Right ventricle myocardium superior (tissue), 1 donor: ENCODE measurements around the gene SH3BP1. TPM values are rescaled to one million over a fixed set of nuclear protein-coding genes. Genes with fewer than 3 reads are reported as not detected.
"Not testable (repeated sequence)": the region's sequence is repeated elsewhere in the genome, so short reads cannot be mapped to it uniquely, and the experiment has no call there.

Experiments
- ATAC-seq: fragments of 200-7000 bp; cut with Tn5 transposase; one replicate; pipeline ENCODE4 v1.9.1; 2020; ENCODE audit warnings: mild to moderate bottlenecking; ENCODE audit not compliant: poor library complexity
- DNase-seq: peaks from one replicate; pipeline ENCODE4 v3.0.0-alpha.2; 2020
- intact Hi-C: fragments of 100-400 bp; cut with DNase I; formaldehyde crosslinking; loops from one replicate; pipeline ENCODE4 v1.11.2; 2022
- long read RNA-seq: library from polyadenylated mRNA; unstranded; transcript quantifications from one replicate; pipeline ENCODE4 v2.0.0, GENCODE V29; 2021
- total RNA-seq: library from RNA; stranded (reverse); fragmentation: NEBNext Ultra II Directional; extraction: Animal tissue kit (Norgen Biotek cat#: 25700); gene quantifications from one replicate; pipeline ENCODE4 v1.2.1, GENCODE V29; 2021
- donor health status: DM: no; HTN: yes; CAD: no; lungs with severe emphysema.

SH3BP1 gene, protein sequence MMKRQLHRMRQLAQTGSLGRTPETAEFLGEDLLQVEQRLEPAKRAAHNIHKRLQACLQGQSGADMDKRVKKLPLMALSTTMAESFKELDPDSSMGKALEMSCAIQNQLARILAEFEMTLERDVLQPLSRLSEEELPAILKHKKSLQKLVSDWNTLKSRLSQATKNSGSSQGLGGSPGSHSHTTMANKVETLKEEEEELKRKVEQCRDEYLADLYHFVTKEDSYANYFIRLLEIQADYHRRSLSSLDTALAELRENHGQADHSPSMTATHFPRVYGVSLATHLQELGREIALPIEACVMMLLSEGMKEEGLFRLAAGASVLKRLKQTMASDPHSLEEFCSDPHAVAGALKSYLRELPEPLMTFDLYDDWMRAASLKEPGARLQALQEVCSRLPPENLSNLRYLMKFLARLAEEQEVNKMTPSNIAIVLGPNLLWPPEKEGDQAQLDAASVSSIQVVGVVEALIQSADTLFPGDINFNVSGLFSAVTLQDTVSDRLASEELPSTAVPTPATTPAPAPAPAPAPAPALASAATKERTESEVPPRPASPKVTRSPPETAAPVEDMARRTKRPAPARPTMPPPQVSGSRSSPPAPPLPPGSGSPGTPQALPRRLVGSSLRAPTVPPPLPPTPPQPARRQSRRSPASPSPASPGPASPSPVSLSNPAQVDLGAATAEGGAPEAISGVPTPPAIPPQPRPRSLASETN
- 1.9 TPM for total RNA-seq
- long read RNA-seq: 0 reads

DNA sequence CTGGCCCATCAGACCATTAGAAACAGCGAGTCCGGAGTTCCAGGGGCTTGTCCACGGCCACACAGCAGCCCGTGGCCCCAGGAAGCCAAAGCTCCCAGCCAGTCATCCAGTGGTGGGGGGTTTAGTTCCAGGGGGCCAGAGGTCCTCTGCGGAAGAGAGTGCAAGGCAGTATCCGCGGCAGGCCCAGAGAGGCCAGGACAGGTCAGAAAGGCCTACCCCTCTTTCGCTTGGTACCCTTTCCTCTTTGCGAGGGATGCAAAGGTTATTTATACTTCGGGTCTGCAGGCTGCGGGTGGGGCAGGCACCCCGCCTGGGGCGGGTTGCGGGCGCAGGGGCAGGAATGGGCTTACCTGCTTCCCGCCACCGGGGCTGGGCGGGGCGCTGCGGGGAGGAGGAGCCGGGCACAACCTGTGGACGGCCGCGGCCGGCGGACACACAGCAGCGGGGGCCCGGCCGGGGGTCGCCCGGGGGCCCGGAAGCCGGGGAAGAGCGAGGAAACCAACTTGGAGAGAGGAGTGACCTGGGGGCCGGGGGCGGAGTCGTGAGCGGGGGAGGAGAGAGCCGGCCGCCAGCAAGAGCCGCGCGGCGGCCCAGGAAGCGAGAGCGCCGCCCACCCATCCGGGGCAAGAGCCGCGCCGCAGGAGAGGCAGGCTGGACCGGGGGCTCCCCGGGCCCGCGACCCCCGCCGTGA is at the start of gene SH3BP1:
SH3BP1 (plus strand) TSS at position 600 of the 691 bp plus-strand sequence. CDS start 119 bp downstream, outside the sequence.
- DNase-seq (peak; percentile 80), ATAC-seq (peak; percentile 45)
- intact Hi-C loops: no loop called here

DNA sequence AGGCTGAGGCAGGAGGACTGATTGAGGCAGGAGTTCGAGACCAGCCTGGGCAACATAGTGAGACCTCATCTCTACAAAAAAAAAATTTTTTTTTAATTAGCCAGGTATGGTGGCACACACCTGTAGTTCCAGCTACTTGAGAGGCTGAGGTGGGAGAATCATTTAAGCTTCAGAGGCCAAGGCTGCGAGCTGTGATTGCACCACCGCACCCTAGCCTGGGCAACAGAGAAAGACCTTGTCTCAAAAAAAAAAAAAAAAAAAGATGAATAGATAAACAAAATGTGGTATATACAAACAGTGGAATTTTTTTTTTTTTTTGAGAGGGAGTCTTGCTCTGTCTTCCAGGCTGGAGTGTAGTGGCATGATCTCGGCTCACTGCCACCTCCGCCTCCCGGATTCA is 48.4 kb upstream of the SH3BP1 start:
- intact Hi-C loops, ATAC-seq, DNase-seq: not testable (repeated sequence)

DNA sequence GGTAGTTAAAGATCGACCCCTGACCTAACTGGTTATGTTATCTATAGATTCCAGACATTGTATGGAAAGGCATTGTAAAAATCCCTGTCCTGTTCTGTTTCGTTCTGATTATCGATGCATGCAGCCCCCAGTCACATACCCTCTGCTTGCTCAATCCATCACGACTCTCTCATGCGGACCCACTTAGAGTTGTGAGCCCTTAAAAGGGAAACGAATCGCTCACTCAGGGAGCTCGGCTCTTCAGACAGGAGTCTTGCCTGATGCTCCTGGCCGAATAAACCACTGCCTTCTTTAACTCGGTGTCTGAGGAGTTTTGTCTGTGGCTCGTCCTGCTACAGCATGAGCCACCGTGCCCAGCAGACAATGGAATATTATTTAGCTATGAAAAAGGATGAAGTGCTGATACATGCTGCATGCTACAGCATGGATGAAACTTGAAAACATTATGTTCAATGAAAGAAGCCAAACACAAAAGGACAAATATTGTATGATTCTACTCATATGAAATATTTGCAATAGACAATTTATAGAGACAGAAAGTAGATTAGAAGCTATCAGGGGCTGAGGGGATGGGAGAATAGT is 47.6 kb upstream of the SH3BP1 start:
- no peak for ATAC-seq
- intact Hi-C loops: loop anchor here (2.0 kb wide), 1 partner anchor 53 kb away; no protein-coding TSS in a partner anchor
- no peak for DNase-seq

DNA sequence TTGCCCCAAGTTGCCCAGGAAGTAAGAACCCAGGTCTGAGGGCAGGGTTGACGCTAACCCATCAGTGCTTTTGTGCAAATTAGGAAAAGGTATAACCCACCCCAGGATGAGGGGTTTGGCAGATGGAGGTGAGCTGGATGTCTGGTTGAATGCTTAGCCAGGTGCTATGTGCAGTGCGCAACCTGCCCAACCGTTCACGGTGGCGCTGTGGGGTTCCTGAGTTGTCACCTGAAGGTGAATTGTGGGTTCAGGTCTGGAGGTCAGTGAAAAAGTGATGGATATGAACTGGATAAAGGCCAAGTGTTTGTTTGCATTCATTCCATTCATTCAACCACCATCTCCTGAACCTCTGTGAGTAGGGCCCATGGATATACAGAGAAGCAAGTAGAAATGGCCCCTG is 45.2 kb upstream of the SH3BP1 start:
- ATAC-seq: no peak
- no peak for DNase-seq
- intact Hi-C loops: no loop called here

DNA sequence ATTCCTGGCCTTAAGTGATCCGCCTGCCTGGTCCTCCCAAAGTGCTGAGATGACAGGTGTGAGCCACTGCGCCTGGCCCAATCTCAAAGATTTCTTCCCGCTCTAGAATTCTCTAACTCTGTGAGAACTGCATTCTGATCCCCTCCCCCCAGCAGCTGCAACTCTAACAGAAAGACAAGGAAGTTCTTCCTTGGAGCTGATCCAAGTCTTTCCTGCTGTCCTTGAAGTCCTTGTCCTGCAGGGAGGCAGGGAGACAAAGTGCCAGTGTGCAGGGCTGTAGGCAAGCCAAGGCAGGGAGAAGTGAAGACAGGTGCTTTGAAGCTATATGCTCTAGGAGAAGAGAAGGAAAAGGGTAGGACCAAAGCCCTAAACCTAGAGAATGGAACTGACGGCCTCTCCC is 40.3 kb upstream of the SH3BP1 start:
- DNase-seq: no peak
- peak; percentile 43 for ATAC-seq
- intact Hi-C loops: no loop called here

DNA sequence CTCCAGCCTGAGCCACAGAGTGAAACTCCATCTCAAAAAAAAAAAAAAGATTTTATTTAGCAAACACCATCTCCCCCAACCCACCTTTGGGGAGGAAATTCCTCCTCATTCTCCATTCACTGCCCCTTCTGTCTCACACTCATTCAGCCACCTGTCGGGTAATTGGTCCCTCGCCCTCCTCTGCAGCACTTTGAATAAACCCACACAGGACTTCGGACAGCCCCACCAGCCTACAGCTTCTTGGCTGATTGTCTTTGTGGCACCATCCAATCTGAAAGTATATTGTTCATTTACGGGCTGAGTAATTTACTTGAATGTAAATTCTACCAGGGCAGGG is 38.3 kb upstream of the SH3BP1 start:
- ATAC-seq (no peak), DNase-seq (no peak)
- intact Hi-C loops: no loop called here

DNA sequence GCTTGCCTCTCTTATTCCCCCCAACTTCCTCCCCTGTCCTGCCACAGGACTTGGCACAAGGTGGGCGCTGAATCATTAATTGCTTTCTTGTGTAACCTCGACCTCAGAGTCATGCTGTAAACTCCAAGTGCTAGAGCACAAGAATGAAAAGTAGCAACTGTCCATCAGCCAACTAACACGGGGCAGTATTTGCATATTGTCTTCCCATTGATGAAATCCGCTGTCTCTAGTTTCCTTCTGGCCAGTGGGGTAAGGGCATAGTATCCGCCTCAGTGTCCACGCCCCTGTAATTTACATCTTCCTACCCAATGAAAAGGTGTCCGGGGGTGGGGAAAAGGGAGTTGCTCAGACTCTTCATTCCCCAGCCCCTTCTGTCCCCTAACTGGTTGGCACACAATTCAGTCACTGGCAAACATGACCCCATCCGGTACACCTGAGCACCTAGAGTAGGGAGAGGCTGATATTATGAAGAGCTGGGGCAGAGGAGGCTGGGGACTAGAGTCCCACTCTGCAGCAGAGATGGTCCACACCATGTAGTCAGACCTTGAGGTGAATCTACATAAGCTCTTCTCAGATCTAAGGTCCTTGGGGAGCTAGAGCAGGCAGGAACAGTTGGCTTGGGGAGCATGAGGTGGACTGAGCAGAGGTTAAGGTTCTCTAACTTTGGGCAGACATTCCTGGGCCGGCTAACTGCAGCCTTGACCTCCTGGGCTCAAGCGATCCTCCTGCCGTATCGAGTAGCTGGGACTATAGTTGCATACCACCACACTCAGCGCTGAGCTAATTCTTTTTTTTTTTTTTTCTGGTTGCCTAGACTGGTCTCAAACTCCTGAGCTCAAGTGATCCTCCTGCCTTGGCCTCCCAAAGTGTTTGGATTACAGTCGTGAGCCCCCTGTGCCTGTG is 37.7 kb upstream of the SH3BP1 start:
- ATAC-seq (peak; percentile 44), DNase-seq (no peak)
- intact Hi-C loops: no loop called here

DNA sequence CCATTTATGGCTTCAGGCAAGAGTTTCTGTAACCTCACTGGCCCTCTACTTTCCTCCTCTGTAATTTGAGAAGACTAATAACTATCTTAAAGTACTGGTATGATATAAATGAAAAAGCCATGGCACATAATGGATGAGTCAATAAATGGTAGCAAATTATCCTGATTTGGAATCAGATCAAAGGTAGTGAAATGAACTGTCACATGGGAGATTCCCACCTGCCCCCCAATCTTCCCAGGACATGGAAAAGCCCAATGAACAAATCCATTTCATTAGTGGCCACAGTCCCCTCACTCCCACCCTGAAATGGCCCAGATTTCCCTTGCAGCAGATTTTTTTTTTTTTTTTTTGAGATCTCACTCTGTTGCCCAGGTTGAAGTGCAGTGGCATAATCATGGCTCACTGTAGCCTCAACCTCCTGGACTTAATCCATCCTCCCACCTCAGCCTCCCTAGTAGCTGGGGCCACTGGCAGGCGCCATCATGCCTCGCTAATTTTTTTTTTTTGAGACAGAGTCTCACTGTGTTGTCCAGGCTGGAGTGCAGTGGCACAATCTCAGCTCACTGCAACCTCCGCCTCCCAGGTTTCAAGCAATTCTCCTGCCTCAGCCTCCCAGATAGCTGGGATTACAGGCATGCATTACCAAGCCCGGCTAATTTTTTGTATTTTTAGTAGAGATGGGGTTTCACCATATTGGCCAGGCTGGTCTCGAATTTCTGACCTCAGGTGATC is 36.8 kb upstream of the SH3BP1 start:
- intact Hi-C loops: not testable (repeated sequence)

DNA sequence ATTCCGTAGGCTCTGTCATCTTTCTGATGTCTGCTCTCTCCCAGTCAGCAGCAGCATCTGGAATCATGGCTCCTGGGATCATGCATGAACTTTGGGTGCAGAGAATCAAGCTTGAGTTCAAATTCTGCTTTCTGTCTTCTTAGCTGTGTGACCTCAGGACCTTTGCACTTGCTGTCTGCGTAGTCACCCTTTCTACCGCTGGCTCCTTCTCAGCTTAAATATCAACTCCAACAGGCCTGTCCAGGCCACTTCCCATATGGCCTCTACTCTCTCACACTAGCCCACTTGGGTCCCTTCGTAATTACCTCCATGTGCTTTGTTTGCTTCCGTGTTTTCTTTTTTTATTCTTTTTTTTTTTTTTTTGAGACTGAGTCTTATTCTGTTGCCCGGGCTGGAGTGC is 35.4 kb upstream of the SH3BP1 start:
- ATAC-seq: no peak
- no peak for DNase-seq
- intact Hi-C loops: no loop called here

More for the DNA sequence above, 36.8 kb upstream of the SH3BP1 start:
- ATAC-seq, DNase-seq: not testable (repeated sequence)

DNA sequence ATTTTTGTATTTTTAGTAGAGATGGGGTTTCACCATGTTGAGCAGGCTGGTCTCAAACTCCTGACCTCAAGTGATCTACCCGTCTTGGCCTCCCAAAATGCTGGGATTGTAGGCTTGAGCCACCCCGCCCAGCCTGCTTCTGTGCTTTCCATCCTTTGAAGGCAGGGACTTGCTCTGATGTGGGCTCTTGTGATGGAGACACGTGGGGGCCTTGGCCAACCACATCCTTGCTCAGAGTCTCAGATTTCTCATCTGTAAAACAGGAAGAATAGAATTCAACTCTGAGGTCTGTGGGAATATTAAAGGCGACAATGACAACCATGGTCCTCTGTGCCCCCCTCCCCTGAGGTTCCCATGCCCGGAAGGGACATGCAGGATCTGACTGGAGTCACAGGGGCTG is 34.6 kb upstream of the SH3BP1 start:
- DNase-seq (no peak), ATAC-seq (no peak)
- intact Hi-C loops: no loop called here

DNA sequence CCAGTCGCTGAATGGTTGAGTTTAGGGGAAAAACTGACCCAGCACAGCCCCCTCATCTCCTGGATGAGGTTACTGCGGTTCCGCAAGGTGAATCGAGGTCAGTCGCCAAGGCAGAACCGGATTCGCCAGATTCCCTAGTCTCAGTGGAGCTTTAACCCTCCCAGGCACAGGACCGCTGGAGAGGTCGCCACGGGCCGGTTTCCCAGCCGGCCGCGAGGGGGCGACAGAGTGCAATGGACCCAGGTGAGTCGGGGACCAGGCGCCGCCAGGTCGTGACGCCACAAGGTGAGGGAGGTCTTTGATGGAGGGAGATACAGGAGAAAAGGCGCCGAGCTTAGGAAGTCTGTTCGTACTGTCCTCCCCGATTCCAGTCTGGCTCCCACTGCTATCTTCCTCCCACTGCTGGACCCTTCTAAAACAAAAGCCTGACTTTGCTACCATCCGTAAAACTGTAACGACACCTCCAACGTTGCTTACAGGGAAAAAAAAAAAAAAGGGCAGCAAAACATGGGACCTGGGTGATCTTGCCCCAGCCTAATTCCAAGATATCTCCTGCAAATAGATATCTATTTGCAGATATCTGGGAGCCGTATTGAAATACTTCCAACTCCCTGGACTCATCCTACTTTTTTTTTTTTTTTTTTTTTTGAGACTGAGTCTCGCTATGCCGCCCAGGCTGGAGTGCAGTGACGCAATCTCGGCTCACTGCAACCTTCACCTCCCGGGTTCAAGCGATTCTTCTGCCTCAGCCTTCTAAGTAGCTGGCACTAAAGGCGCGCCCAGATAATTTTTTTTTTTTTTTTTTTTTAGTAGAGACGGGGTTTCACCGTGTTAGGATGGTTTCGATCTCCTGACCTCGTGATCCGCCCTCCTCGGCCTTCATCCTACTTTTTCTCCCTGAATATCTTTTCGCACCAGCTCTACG is 32.2 kb upstream of the SH3BP1 start:
- intact Hi-C loops: no loop called here
- peak; percentile 32 for ATAC-seq
- DNase-seq: peak; percentile 87

DNA sequence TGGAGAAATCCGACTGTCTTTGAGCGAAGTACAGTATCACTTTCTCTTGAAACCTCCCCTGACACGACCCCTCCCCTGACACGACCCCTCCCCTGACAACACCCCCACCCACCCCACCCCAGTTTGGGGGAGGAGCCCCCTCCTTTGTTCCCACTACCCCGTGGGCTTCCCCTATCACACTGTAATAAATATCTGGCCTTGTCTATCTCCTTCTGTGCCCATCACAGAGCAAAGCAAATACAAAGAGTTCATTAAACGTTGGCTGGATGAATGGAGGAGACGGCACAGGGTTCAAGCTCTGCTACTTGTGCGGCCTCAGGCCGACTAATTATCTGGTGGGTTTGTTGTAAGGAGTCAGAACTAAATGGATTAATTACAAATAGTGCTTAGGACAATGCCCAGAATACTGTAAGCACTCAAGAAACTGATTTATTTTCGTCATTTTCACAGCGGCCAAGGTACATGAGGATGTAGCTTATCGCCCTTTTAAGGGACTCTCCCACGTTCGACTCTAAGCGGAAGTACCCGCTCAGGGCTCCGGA is 31.5 kb upstream of the SH3BP1 start:
- DNase-seq (no peak), ATAC-seq (no peak)
- intact Hi-C loops: no loop called here

DNA sequence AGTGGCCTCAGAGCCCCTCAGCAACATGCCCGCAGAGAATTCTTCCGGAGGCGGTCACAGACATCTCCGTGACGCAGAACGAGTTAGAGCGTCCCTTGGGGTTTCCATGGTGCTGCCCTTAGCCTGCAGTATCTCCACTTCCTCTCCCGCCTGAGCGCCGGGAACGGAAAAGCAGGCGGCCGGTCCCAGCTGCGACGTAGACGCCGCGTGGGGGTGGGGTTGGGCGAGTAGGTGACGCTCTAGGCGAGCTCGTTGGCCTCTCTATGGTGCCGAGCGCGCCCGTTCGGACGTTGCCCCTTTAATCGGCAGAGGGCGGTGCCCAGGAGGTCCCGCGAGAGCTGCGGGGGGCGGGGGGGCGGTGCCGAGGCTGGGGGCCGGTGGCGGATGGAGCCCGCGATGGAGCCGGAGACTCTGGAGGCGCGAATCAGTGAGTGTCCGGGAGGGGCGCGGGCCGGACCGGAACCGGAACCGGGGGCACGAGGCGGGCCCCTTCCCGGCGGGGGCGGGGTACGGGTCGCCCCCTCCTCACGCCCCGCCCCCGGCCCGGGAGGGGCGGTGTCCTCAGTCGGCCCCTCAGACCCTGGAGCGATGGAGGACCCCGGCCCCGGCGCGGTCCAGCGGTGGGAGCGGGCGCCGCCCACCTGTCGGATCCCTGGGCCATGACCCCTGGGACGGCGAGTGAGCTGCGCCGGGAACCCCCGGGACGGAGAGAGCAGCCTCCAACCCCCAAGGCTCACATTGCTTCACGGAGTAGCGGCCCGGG is 30.8 kb upstream of the SH3BP1 start, which contains the start of gene GGA1:
GGA1 (plus strand) TSS at position 358 of the 763 bp plus-strand sequence; CDS start at position 385, 27 bp downstream.
- DNase-seq (peak; percentile 97), ATAC-seq (peak; percentile 93)
- intact Hi-C loops: no loop called here

DNA sequence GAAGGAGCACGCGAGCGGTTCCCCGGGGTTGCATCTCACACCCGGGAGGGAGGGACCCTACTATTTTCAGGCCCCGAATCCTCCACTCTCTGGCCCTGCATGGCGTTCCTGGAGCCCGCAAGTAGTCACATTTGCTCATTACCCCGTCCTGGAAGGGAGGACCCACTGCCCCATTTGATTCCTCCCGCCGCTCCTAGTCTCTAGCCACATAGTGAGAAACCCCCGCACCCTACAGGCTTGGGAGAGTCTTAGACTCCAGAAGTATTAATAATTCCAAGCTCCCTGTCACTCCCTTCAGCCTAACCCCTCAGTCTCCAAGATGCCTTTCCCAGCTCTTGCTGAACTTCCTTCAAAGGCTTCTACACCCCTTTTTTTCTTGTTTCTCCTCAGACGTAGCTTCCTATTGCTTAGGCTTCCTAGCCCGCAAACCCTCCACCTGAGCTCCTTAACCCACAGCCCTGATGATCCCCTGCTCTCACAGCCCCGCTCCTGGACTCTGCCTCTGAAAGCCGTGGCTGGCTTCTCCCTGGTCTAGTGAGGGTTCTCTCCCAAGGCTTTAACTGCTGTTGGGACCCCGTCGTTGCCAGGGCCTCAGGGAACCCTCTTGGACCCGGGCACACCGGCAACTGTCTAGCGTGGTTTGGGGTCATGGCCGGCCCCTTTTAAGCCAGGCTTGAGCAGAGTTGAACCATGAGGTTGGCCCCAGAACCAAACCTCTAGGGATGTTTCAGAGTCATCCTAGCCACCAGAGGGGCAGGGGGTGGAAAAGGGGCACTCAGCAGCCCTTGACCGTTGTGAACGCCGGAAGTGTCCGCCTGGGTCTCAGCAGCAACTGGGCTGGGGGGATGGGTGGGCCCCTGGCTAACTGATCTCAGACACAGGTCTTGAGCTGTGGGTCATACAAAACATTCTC is 30.0 kb upstream of the SH3BP1 start:
- ATAC-seq (no peak), DNase-seq (no peak)
- intact Hi-C loops: loop anchor here (5.0 kb wide), 1 partner anchor 78 kb away; the partner anchor contains the start of gene NOL12
